ENCODE results near the gene TMEM120B. TPM values are rescaled to one million over a fixed set of nuclear protein-coding genes. Genes with fewer than 3 reads are reported as not detected.
A peak's percentile ranks its signal among the peaks of the same experiment; 100 is the strongest.

Gene TMEM120B
- total RNA-seq, 1 experiment from 2014 or later = 22.3 TPM

DNA sequence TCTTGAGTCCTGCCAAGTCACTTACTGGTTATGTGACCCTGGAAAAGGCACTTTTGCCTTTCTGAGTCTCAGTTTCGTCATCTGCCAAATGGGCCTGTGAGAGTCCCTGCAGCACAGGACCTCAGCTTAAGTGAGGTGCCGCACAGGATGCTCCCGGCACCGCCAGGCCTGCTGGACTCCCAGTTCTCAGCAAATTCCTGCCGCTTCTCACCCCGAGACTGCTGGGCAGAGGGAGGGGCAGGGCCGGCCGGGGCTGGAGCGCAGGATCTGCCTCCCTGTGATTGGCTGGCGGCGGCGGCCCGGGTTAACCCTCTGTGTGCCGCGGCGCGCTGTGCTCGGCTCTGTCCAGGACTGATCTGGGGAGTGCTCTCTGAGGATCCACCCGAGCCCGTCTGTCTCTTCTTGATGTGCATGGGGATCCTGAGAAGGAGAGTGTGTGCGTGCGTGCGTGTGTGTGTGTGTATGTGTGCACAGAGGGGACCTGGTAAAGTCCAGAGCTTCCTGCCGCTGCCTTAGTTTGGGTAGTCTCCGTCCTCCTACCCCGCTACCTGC lies 99.8 kb downstream of the TMEM120B start:
- BruUV-seq (replicated peaks) = no TSS peak
- ChIA-PET POLR2A (ENCODE audit: low non-redundant PET) (no interaction called here), CTCF (interaction anchor here (0.5 to 2.5 kb wide), 10 partner anchors 13 to 594 kb away, joined by 3 to 82 read pairs (median 4); partner anchors contain the start of genes RHOF and TMEM120B)
- H3K36me3 ChIP-seq (ENCODE audit: insufficient read depth, low read length, poor library complexity, severe bottlenecking) = peaks cover 63% of the 10 kb centered on the region
- no peaks in the 10 kb centered on the region for H3K27me3 ChIP-seq (replicated peaks; ENCODE audit: insufficient read depth, low read depth, low read length, poor library complexity)
- H3K9me3 ChIP-seq (ENCODE audit: low read depth, low read length, poor library complexity, severe bottlenecking) = no peaks in the 10 kb centered on the region
- peaks cover 17% of the 10 kb centered on the region for H3K4me1 ChIP-seq (ENCODE audit: insufficient read depth, low read length, poor library complexity, severe bottlenecking)
- intact Hi-C loops (cut with micrococcal nuclease; ENCODE audit: unreplicated experiment) = loop anchor here (1.0 kb wide), 1 partner anchor 17 kb away; no protein-coding TSS in a partner anchor
- H3K4me3 ChIP-seq (ENCODE audit: low read depth, low read length, poor library complexity, severe bottlenecking) = peak overlapping the region; percentile 38
- peak; percentile 64 for DNase-seq (ENCODE audit: low spot score)
- no peak overlapping the region for H3K27ac ChIP-seq (ENCODE audit: low read depth, low read length, poor library complexity, severe bottlenecking)
- peak; percentile 31; the same call in 1 of the 2 replicates for TF ChIP-seq CTCF (conservative IDR thresholded peaks at IDR 0.05; ENCODE audit: low read depth, low read length)
- TF ChIP-seq EZH2 (IDR thresholded peaks at IDR 0.05; ENCODE audit: borderline replicate concordance, low read depth, low read length, poor library complexity, severe bottlenecking) = no peak

DNA sequence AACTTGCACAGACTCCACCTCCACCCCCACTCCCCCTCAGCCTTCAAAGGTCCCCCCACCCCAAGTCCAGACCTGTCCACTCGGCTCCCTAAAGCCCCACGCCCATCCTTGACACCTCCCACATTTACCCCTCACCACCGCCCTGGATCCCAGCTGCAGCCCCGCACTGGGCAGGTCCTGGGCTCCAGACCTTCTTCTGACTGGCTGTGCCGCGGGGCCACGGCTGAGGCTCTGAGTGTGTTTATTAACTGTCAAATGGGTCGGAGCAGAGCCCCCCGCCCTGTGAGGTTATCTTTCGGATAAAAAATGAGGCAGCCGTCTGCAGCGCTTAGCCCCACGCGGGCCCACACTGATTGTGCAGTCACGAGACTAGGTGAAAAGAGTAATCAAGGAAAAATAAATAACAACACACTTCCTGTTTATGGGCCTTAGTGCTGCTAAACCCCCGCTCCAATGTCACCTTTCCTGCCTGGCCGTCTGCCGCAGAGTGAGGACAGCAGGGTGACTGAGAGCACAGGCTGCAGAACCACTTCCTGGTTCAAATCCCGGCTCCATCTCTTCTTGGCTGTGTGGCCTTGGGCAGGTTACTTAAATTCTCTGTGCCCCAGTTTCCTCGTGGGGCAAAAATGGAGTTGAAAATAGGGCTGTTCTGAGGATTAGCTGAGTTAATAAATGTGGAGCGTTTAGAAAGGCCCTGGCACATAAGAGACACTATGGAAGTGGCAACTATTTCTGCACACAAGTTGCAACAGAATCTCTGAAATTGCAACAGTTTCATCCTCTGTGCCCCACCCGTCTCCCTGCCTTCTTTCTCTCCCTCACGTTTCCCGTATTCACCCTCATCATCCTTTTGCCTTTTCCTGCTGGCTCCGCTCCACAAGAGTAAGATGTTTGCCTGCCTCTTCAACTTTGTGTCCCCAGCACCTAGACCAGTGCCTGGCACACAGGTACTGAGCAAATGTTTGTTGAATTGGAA lies 100.7 kb downstream of the TMEM120B start:
- DNase-seq (ENCODE audit: low spot score) = no peak
- Histone ChIP-seq H3K4me1 (ENCODE audit: insufficient read depth, low read length, poor library complexity, severe bottlenecking) (peaks cover 17% of the 10 kb centered on the region), H3K9me3 (ENCODE audit: low read depth, low read length, poor library complexity, severe bottlenecking) (no peaks in the 10 kb centered on the region), H3K4me3 (ENCODE audit: low read depth, low read length, poor library complexity, severe bottlenecking) (peak overlapping the region; percentile 38), H3K36me3 (ENCODE audit: insufficient read depth, low read length, poor library complexity, severe bottlenecking) (peaks cover 69% of the 10 kb centered on the region), H3K27ac (ENCODE audit: low read depth, low read length, poor library complexity, severe bottlenecking) (peak overlapping the region; percentile 47), H3K27me3 (replicated peaks; ENCODE audit: insufficient read depth, low read depth, low read length, poor library complexity) (no peaks in the 10 kb centered on the region)
- intact Hi-C loops (cut with micrococcal nuclease; ENCODE audit: unreplicated experiment) = loop anchor here (1.0 kb wide), 1 partner anchor 18 kb away; no protein-coding TSS in a partner anchor
- POLR2A ChIA-PET (ENCODE audit: low non-redundant PET) = no interaction called here
- BruUV-seq (replicated peaks) = no TSS peak
- TF ChIP-seq EZH2 (IDR thresholded peaks at IDR 0.05; ENCODE audit: borderline replicate concordance, low read depth, low read length, poor library complexity, severe bottlenecking) (no peak), CTCF (conservative IDR thresholded peaks at IDR 0.05; ENCODE audit: low read depth, low read length) (no peak)
- CTCF ChIA-PET = interaction anchor here (0.8 to 2.5 kb wide), 2 partner anchors 19 to 101 kb away, joined by 3 to 82 read pairs; partner anchors contain the start of genes RHOF and TMEM120B

- H3K27ac ChIP-seq (ENCODE audit: low read depth, low read length, poor library complexity, severe bottlenecking) = peak overlapping the region; percentile 47
- TF ChIP-seq EZH2 (IDR thresholded peaks at IDR 0.05; ENCODE audit: borderline replicate concordance, low read depth, low read length, poor library complexity, severe bottlenecking) (no peak), CTCF (conservative IDR thresholded peaks at IDR 0.05; ENCODE audit: low read depth, low read length) (no peak)
- H3K27me3 ChIP-seq (replicated peaks; ENCODE audit: insufficient read depth, low read depth, low read length, poor library complexity) = no peaks in the 10 kb centered on the region
- DNase-seq (ENCODE audit: low spot score) = no peak
- BruUV-seq (replicated peaks) = no TSS peak
- peaks cover 64% of the 10 kb centered on the region for H3K36me3 ChIP-seq (ENCODE audit: insufficient read depth, low read length, poor library complexity, severe bottlenecking)
- peaks cover 17% of the 10 kb centered on the region for H3K4me1 ChIP-seq (ENCODE audit: insufficient read depth, low read length, poor library complexity, severe bottlenecking)
- ChIA-PET POLR2A (ENCODE audit: low non-redundant PET) (no interaction called here), CTCF (no interaction called here)
- no peaks in the 10 kb centered on the region for H3K9me3 ChIP-seq (ENCODE audit: low read depth, low read length, poor library complexity, severe bottlenecking)
- no peak overlapping the region for H3K4me3 ChIP-seq (ENCODE audit: low read depth, low read length, poor library complexity, severe bottlenecking)
- intact Hi-C loops (cut with micrococcal nuclease; ENCODE audit: unreplicated experiment) = no loop called here
Measured at GRCh38 chr12:121813951-121814350, 101.4 kb downstream of the TMEM120B start.

Data from A673 (cell line).